GM15510 (cell line): ENCODE results near the gene KIFC3.

Experiments used
- POLR2A ChIP-seq: IDR thresholded peaks from 3 replicates; pipeline ENCODE4 v1.6.1; 2011; ENCODE audit warnings: borderline replicate concordance; ENCODE audit not compliant: insufficient read length; ENCODE audit errors: extremely low read depth

The KIFC3 gene

DNA sequence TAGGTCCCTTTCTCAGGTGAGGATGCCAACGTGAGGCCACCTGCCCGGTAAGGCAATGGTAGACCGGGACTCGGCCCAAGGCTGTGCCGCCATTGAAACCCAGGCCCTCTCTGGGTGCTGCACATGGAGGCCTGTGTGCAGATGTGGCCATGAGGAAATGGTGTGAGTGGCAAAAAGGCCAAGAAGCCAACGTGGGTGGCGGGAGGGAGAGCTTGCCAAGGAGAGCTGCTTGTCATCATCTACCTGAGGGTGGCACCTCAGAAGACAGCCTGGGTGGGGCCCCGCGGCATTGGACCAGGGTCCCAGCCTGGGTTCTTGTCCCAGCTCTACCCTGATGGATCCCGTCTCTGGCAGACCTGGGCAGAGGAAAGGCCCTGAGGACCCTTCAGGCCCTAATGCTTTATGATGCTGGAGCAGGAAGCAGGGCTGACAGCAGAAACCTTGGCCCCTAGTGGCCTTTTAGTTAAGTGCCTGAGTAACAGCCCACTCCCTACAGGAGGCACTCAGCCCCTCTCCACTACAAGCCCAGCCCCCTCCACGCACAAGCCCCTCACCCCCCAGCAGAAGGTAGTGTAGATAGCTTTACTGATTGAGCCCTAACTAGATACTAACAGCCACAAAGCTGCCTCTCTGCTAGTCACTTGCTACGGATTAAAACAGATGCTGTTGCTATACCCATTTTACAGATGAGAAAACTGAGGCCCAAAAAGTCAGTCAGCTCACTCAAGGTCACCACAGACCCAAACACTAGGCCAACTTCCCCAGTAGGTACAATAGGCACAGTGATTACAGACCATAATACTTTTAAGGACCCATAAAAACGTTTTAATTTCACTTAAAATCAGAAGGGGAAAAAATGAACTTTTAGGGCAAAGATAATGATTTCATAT lies 26.2 kb upstream of the KIFC3 start:
- no peak for TF ChIP-seq POLR2A

DNA sequence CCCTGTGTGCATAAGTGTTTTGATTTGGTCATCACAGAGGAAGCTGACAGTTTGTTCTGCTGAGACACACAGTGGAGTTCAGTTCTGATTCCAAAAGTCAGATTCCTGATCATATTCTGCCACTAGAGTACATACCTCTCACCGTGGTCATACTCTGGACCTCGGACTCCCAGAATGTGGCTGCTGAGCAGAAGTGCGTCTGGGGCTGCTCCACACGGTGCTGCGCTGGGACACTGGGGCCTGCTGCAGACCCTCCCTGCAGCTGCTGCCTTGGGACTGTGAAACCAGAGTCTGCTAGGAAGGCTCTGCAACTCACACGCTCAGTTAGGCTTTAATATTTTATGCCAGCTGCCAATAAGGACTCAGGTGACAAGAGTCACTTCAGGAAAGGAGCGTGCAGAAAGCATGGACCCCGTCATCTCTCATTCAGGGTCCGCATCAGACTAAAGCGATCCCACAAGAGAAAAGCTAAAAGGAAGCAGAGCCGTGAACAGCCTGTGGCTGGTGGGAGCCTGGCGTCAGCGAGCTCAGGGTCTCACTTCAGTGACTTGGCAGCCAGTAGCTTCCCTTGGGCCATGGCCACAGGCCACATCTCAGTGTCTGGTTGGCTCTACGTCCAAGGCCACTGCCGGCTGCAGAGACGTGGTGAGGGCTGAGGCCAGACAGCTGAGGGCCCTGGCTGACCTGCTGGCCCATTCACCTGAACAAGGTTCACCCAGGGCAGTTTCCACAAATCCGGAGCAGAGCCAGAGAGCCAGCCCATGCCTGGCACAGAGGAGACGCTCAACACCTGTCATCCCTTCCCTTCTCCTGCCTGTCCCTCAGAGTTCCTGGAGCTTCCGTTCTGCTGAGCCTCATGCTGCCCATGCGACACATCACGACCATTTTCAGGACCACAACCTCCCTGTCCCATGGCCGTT lies 24.7 kb upstream of the KIFC3 start:
- no peak for TF ChIP-seq POLR2A

- no peak for TF ChIP-seq POLR2A
These were observed 23.8 kb upstream of the KIFC3 start for GRCh38 chr16:57826052-57826451.

GRCh38 chr16:57825298-57826044 lies 23.2 kb upstream of the KIFC3 start:
- no peak for TF ChIP-seq POLR2A

DNA sequence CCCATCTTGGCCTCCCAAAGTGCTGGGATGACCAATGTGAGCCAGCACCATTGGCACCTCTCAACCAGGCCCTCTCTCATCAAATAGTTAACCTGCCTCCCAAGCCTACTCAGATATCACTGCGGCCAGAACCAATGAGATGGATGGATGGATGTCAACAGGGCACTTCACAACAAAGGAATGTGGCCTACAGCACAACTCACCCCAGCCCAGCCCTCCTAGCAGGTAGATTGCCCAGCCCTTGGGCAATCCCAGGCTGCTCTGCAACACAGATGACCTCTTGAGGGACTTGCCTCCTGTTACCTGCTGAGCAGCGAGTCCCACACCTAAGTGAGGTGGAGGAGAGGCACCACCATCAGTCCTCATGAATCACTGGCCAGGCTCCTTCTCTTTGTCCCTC lies 22.6 kb upstream of the KIFC3 start:
- TF ChIP-seq POLR2A, result no peak

DNA sequence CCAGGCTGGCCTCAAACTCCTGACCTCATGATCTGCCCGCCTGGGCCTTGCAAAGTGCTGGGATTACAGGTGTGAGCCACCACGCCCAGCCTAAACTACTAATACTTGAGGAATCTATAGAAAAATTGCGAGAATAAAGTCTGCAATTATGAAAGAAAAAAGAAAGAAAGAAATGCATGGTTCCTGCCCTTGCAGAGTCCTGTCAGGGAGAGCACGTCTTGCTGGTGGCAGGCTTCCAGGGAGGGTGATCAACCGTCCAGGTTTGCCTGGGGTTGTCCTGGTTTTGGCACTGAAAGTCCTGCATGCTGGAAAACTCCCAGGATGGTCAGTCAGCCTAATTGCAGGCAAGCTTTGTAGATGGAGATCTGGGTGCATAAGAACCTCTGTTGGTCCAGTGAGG lies 21.5 kb upstream of the KIFC3 start:
- TF ChIP-seq POLR2A, result no peak

- no peak for TF ChIP-seq POLR2A
These were observed 20.6 kb upstream of the KIFC3 start for GRCh38 chr16:57822856-57823255.

- no peak for TF ChIP-seq POLR2A
These were observed 19.8 kb upstream of the KIFC3 start for GRCh38 chr16:57822018-57822553.

- TF ChIP-seq POLR2A, result no peak
These were observed 19.1 kb upstream of the KIFC3 start for GRCh38 chr16:57821149-57821971.

DNA sequence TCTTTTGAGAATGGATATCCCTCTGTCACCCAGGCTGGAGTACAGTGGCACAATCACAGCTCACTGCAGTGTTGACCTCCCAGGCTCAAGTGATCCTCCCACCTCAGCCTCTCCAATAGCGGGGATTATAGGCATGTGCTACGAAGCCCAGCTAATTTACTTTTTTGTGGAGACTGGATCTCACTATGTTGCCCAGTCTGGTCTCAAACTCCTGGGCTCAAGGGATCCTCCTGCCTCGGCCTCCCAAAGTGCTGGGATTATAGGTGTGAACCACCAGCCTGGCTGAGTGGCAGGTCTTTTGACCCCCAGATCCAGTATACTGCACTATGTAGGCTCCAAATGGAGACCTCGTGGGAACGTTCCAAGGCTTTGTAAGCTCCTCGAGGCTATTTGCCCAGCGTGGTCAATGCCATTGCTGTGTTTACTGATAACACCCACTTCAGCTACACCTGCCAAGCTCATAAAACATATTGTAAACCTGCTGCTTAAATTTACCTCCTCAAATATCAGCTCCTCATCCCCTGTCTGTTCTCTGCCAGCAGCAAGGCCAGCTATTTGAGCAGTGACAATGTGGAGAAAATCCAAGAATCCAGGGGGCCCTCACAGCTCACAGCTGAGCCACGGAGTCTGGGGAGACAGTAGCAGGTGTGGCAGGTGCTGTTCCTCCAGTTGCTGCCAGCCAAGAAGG lies 16.2 kb upstream of the KIFC3 start:
- TF ChIP-seq POLR2A, result no peak

- no peak for TF ChIP-seq POLR2A
These were observed 15.4 kb upstream of the KIFC3 start for GRCh38 chr16:57817680-57818079.

DNA sequence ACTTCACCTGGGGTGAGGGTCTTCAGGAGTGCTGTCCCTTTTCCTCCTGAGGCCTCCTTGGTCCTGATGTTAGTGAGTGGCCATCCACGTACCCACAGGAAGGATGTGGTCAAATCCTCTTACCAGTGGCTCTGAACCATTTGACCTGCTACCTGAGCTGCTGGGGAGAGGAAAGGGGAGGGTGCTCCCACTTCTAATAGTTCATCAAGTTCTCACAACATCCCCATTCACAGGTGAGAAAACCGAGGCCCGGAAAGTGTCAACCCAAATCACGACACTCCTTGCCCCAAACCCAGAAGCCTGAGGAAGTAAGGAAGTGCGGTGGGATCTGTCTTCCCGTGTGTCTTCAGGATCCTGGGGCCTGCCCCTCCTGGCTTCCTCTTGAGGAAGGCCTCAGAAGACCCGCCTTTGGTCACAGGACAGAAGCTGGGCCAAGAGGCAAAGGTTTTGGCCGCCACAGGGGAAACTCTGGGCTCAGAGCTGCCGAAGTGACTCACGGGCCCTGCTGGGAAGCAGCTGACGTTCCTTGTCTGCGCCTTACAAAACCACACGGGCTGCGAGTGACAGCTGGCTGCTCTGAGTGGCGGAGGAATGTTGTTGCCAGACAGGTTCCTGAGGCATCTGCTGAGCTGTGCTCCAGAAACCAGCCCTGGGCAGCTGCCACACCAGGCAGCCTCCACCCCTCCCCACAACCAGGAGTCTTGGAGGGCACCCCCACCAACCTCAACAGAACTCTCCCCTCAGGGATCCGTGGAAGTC lies 13.9 kb upstream of the KIFC3 start:
- no peak for TF ChIP-seq POLR2A
